Measurements from ENCODE around the gene RAD51B.
"Not testable (repeated sequence)": the region's sequence is repeated elsewhere in the genome, so short reads cannot be mapped to it uniquely, and the experiment has no call there.

RAD51B gene

DNA sequence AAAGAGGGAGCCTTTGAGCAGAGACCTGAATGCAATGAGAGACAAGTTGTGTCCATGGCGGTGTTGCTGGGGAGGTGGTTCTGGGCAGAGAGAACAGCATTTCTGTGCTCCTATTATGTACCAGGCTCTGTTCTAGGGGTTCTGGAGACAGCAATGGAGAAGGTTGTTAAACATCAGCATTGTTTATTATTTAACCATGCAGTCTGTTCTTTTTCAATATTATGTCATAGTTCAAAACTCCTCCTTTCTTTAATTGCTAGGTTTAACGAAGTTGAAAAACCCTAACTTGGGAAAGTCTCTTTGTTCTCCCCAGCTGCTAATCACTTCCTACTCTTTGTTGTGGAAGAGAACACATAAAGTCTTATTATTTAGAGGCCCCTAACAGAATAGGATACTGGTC is 279.3 kb downstream of the RAD51B start:
- no peak for FAIRE-seq
- TF ChIP-seq, protein P1, sequence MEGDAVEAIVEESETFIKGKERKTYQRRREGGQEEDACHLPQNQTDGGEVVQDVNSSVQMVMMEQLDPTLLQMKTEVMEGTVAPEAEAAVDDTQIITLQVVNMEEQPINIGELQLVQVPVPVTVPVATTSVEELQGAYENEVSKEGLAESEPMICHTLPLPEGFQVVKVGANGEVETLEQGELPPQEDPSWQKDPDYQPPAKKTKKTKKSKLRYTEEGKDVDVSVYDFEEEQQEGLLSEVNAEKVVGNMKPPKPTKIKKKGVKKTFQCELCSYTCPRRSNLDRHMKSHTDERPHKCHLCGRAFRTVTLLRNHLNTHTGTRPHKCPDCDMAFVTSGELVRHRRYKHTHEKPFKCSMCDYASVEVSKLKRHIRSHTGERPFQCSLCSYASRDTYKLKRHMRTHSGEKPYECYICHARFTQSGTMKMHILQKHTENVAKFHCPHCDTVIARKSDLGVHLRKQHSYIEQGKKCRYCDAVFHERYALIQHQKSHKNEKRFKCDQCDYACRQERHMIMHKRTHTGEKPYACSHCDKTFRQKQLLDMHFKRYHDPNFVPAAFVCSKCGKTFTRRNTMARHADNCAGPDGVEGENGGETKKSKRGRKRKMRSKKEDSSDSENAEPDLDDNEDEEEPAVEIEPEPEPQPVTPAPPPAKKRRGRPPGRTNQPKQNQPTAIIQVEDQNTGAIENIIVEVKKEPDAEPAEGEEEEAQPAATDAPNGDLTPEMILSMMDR (IDR thresholded peaks at IDR 0.05; ENCODE audit: insufficient read depth, missing control alignments), result no peak
- DNase-seq (ENCODE audit: insufficient read length, low spot score), result no peak

DNA sequence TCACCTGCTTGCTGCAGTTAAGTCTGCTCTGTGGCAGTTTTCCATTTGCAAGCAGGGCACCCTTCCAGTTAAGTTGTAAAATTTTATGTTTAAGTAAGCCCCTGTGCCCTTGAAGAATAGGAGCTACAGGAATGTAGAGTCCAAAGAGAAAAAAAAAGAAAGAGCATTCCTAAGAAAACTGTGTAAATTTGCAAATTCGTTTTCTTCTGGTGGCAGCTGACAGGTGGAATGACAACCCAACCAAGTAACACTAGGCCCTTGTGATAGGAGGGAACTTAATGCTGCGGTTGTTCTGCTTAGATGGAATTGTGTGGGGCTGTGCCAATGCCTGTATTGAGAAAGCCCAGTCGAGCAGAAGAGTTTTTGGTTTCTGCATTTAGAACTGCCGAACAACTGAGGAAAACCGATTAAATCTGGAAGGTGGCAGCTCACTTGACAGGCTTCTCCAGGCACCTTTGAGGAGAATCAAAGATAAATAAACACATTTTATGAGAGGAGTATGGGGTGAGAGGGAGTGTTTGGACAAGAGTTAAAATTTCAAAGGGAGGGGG is 280.0 kb downstream of the RAD51B start:
- FAIRE-seq (no peak), DNase-seq (ENCODE audit: insufficient read length, low spot score) (no peak)
- TF ChIP-seq, protein P1 (IDR thresholded peaks at IDR 0.05; ENCODE audit: insufficient read depth, missing control alignments), result no peak

DNA sequence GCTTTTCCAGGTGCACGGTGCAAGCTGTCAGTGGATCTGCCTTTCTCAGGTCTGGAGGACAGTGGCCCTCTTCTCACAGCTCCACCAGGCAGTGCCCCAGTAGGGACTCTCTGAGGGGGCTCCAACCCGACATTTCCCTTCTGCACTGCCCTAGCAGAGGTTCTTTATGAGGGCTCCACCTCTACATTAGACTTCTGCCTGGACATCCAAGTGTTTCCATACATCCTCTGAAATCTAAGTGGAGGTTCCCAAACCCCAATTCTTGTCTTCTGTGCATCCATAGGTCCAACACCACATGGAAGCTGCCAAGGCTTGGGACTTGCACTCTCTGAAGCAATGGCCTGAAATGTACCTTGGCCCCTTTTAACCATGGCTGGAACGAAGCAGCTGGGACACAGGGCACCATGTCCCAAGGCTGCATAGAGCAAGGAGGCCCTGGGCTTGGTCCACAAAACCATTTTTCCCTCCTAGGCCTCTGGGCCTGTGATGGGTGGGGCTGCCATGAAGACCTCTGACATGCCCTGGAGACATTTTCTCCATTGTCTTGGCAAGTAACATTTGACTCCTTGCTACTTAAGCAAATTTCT is 282.2 kb downstream of the RAD51B start:
- not testable (repeated sequence) for DNase-seq (ENCODE audit: insufficient read length, low spot score); FAIRE-seq

GRCh38 chr14:68103853-68104252 is 284.3 kb downstream of the RAD51B start:
- DNase-seq (ENCODE audit: insufficient read length, low spot score), result no peak
- no peak for FAIRE-seq
- TF ChIP-seq, protein P1 (IDR thresholded peaks at IDR 0.05; ENCODE audit: insufficient read depth, missing control alignments), result no peak

- TF ChIP-seq, protein P1 (IDR thresholded peaks at IDR 0.05; ENCODE audit: insufficient read depth, missing control alignments), result no peak
- FAIRE-seq, result no peak
- no peak for DNase-seq (ENCODE audit: insufficient read length, low spot score)
Observed at GRCh38 chr14:68104518-68104917, 284.9 kb downstream of the RAD51B start.

DNA sequence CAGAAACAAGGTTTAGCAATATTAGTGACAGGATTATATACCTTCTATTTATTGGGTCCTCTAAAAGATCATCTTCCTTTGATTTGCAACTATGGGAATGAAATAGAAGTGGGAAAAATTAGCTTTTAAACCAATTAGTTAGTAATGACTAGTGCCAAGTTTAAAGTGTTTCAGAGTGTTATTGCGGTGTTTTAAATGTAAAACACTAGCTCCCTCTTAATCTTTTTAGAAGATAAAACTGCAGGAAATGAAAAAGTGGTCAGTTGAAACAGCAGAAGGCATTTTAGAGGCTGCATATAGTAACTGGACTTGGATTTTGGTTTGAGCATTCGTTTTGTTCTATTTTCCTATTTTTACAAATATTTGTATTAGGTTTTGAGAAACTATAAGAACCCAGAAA is 286.2 kb downstream of the RAD51B start:
- TF ChIP-seq, protein P1 (IDR thresholded peaks at IDR 0.05; ENCODE audit: insufficient read depth, missing control alignments), result no peak
- DNase-seq (ENCODE audit: insufficient read length, low spot score) (no peak), FAIRE-seq (no peak)

- TF ChIP-seq, protein P1 (IDR thresholded peaks at IDR 0.05; ENCODE audit: insufficient read depth, missing control alignments), result no peak
- FAIRE-seq (no peak), DNase-seq (ENCODE audit: insufficient read length, low spot score) (no peak)
Observed at GRCh38 chr14:68106456-68106855, 286.9 kb downstream of the RAD51B start.
